ENCODE results near the gene ZBTB46.

GRCh38 chr20:63826753-63827152, 4.3 kb downstream of the ZBTB46 start:
- no peak for TF ChIP-seq POLR2A (IDR thresholded peaks at IDR 0.05)
- TF ChIP-seq, protein P1, sequence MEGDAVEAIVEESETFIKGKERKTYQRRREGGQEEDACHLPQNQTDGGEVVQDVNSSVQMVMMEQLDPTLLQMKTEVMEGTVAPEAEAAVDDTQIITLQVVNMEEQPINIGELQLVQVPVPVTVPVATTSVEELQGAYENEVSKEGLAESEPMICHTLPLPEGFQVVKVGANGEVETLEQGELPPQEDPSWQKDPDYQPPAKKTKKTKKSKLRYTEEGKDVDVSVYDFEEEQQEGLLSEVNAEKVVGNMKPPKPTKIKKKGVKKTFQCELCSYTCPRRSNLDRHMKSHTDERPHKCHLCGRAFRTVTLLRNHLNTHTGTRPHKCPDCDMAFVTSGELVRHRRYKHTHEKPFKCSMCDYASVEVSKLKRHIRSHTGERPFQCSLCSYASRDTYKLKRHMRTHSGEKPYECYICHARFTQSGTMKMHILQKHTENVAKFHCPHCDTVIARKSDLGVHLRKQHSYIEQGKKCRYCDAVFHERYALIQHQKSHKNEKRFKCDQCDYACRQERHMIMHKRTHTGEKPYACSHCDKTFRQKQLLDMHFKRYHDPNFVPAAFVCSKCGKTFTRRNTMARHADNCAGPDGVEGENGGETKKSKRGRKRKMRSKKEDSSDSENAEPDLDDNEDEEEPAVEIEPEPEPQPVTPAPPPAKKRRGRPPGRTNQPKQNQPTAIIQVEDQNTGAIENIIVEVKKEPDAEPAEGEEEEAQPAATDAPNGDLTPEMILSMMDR (IDR thresholded peaks at IDR 0.05): no peak

All from thyroid gland (tissue), 4 donors.